ENCODE results near the gene NGRN.
"Not testable (repeated sequence)": the region's sequence is repeated elsewhere in the genome, so short reads cannot be mapped to it uniquely, and the experiment has no call there.

Gene NGRN

GRCh38 chr15:90281637-90282036 is 16.2 kb downstream of the NGRN start:
- not testable (repeated sequence) for DNase-seq (ENCODE audit: low read depth in 2 of 2)

GRCh38 chr15:90286678-90287077 is 21.2 kb downstream of the NGRN start:
- DNase-seq (ENCODE audit: low read depth in 2 of 2) = no peak

- no peak for DNase-seq (ENCODE audit: low read depth in 2 of 2)
Observed at GRCh38 chr15:90287101-90287500, 21.6 kb downstream of the NGRN start.

GRCh38 chr15:90287946-90288345 is 22.5 kb downstream of the NGRN start:
- no peak for DNase-seq (ENCODE audit: low read depth in 2 of 2)

- DNase-seq (ENCODE audit: low read depth in 2 of 2) = no peak
Observed at GRCh38 chr15:90291679-90292356, 26.3 kb downstream of the NGRN start.

GRCh38 chr15:90293040-90293810 is 27.8 kb downstream of the NGRN start:
- peak; percentile 37 to 43 for DNase-seq (ENCODE audit: low read depth in 2 of 2)

GRCh38 chr15:90294159-90294558 is 28.7 kb downstream of the NGRN start:
- no peak for DNase-seq (ENCODE audit: low read depth in 2 of 2)

- no peak for DNase-seq (ENCODE audit: low read depth in 2 of 2)
Observed at GRCh38 chr15:90294601-90295269, 29.3 kb downstream of the NGRN start.

- no peak for DNase-seq (ENCODE audit: low read depth in 2 of 2)
Observed at GRCh38 chr15:90295270-90295648, 29.8 kb downstream of the NGRN start.

- not testable (repeated sequence) for DNase-seq (ENCODE audit: low read depth in 2 of 2)
Observed at GRCh38 chr15:90296316-90296884, 30.9 kb downstream of the NGRN start.

- no peak for DNase-seq (ENCODE audit: low read depth in 2 of 2)
Observed at GRCh38 chr15:90297021-90297420, 31.5 kb downstream of the NGRN start.

GRCh38 chr15:90300541-90300940 is 35.1 kb downstream of the NGRN start:
- DNase-seq (ENCODE audit: low read depth in 2 of 2) = no peak

- peak; percentile 14 to 39 for DNase-seq (ENCODE audit: low read depth in 2 of 2)
Observed at GRCh38 chr15:90300988-90301706, 35.7 kb downstream of the NGRN start.

- DNase-seq (ENCODE audit: low read depth in 2 of 2) = no peak
Observed at GRCh38 chr15:90301707-90302300, 36.3 kb downstream of the NGRN start.

- not testable (repeated sequence) for DNase-seq (ENCODE audit: low read depth in 2 of 2)
Observed at GRCh38 chr15:90305355-90305754, 39.9 kb downstream of the NGRN start.

GRCh38 chr15:90305932-90306331 is 40.5 kb downstream of the NGRN start:
- no peak for DNase-seq (ENCODE audit: low read depth in 2 of 2)

GRCh38 chr15:90306560-90306959 is 41.1 kb downstream of the NGRN start:
- DNase-seq (ENCODE audit: low read depth in 2 of 2) = no peak

GRCh38 chr15:90307661-90308060 is 42.2 kb downstream of the NGRN start:
- DNase-seq (ENCODE audit: low read depth in 2 of 2) = no peak

GRCh38 chr15:90309020-90309419 is 43.5 kb downstream of the NGRN start:
- DNase-seq (ENCODE audit: low read depth in 2 of 2) = no peak

GRCh38 chr15:90315278-90315982 is 50.0 kb downstream of the NGRN start:
- no peak for DNase-seq (ENCODE audit: low read depth in 2 of 2)

- DNase-seq (ENCODE audit: low read depth in 2 of 2) = no peak
Observed at GRCh38 chr15:90316139-90316538, 50.7 kb downstream of the NGRN start.
